Mucosa of descending colon (tissue), 3 donors: ENCODE results near the gene PPM1N. TPM values are rescaled to one million over a fixed set of nuclear protein-coding genes. Genes with fewer than 3 reads are reported as not detected.
"Not testable (repeated sequence)": the region's sequence is repeated elsewhere in the genome, so short reads cannot be mapped to it uniquely, and the experiment has no call there.

ENCODE experiments used
- ATAC-seq: fragments of 200-7000 bp; cut with Tn5 transposase; one replicate; pipeline ENCODE4 v1.9.1; 2020; ENCODE audit warnings: mild to moderate bottlenecking, moderate library complexity
- DNase-seq, 3 donors: peaks; one replicate each; pipeline ENCODE4 v3.0.0-alpha.2; 2020
- H3K36me3 ChIP-seq: fragments of 200-600 bp; one replicate; pipeline ENCODE4 v1.8.0; 2021; ENCODE audit warnings: low read depth, mild to moderate bottlenecking
- H3K4me1 ChIP-seq: fragments of 200-600 bp; one replicate; pipeline ENCODE4 v1.8.0; 2021; ENCODE audit warnings: low read depth, mild to moderate bottlenecking
- H3K4me3 ChIP-seq: fragments of 200-600 bp; one replicate; pipeline ENCODE4 v1.8.0; 2021; ENCODE audit warnings: mild to moderate bottlenecking
- H3K9me3 ChIP-seq: fragments of 200-600 bp; one replicate; pipeline ENCODE4 v1.8.0; 2021; ENCODE audit warnings: mild to moderate bottlenecking
- CTCF ChIP-seq: fragments of 200-600 bp; IDR thresholded peaks from one replicate; pipeline ENCODE4 v1.8.0; 2022; ENCODE audit warnings: antibody characterized with exemption, mild to moderate bottlenecking
- intact Hi-C, 2 donors: fragments of 100-400 bp; cut with DNase I in 1 of 2; cut with micrococcal nuclease in 1 of 2; formaldehyde crosslinking; loops; one replicate each; pipeline versions ENCODE4 v1.11.0 to v1.11.1; 2022; cut with DNase I, micrococcal nuclease
- total RNA-seq, 3 donors: library from RNA; stranded (reverse); fragmentation: NEBNext Ultra II Directional in 2 of 3; extraction: Animal tissue kit (Norgen Biotek cat#: 25700) in 2 of 3; gene quantifications; one replicate each; pipeline versions ENCODE4 v1.2.1 to v1.2.4, GENCODE V29; 2021 to 2023
- donor health status: DM: no; HTN: no; CAD: no; lungs with moderate emphysema.
- donor health status: DM: no; HTN: no; CAD: no.
- donor health status: DM: no; HTN: yes; CAD: no.

Gene PPM1N
- total RNA-seq, 3 donors from 2014 or later, result 0.43 to 1.3 (median 0.87) TPM

- H3K9me3 ChIP-seq, result no peaks in the 10 kb centered on the region
- peak; percentile 78 for ATAC-seq
- H3K4me1 ChIP-seq, result peaks cover 37% of the 10 kb centered on the region
- peak within 1 kb of the TSS; percentile 88 for H3K4me3 ChIP-seq
- no peaks in the 10 kb centered on the region for H3K36me3 ChIP-seq
- no peak for TF ChIP-seq CTCF
- intact Hi-C loops, result no loop called here
- DNase-seq, result peak; percentile 95 to 97 (median 95)
These were observed 9.0 kb downstream of the PPM1N start, which contains the start of gene VASP for GRCh38 chr19:45506989-45507871. Gene VASP (plus strand): TSS chr19:45507479. CDS start chr19:45507772, 293 bp downstream.

GRCh38 chr19:45507872-45508416, 9.7 kb downstream of the PPM1N start:
- Histone ChIP-seq H3K36me3 (no peaks in the 10 kb centered on the region), H3K9me3 (no peaks in the 10 kb centered on the region), H3K4me3 (peak overlapping the region; percentile 88), H3K4me1 (peaks cover 44% of the 10 kb centered on the region)
- intact Hi-C loops, result loop anchor here in 1 of 2 donors (2.0 kb wide), 1 partner anchor 15 kb away; no protein-coding TSS in a partner anchor
- ATAC-seq (no peak), DNase-seq (no peak)
- no peak for TF ChIP-seq CTCF

- ATAC-seq (peak; percentile 32), DNase-seq (peak; percentile 78 to 88 (median 83))
- intact Hi-C loops, result loop anchor here in 1 of 2 donors (2.0 kb wide), 1 partner anchor 14 kb away; no protein-coding TSS in a partner anchor
- Histone ChIP-seq H3K9me3 (no peaks in the 10 kb centered on the region), H3K4me1 (peaks cover 48% of the 10 kb centered on the region), H3K4me3 (peak overlapping the region; percentile 88), H3K36me3 (no peaks in the 10 kb centered on the region)
- TF ChIP-seq CTCF, result no peak
These were observed 10.2 kb downstream of the PPM1N start for GRCh38 chr19:45508417-45508860.

GRCh38 chr19:45508861-45509691, 10.8 kb downstream of the PPM1N start:
- H3K4me1 ChIP-seq, result peaks cover 54% of the 10 kb centered on the region
- TF ChIP-seq CTCF, result no peak
- H3K4me3 ChIP-seq, result peak overlapping the region; percentile 88
- H3K9me3 ChIP-seq, result no peaks in the 10 kb centered on the region
- H3K36me3 ChIP-seq, result no peaks in the 10 kb centered on the region
- peak; percentile 79 to 90 (median 88) for DNase-seq
- peak; percentile 32 for ATAC-seq
- intact Hi-C loops, result loop anchor here in 1 of 2 donors (2.0 kb wide), 1 partner anchor 14 kb away; no protein-coding TSS in a partner anchor

GRCh38 chr19:45509692-45510015, 11.4 kb downstream of the PPM1N start:
- DNase-seq (no peak), ATAC-seq (no peak)
- no peaks in the 10 kb centered on the region for H3K9me3 ChIP-seq
- no peak for TF ChIP-seq CTCF
- peaks cover 60% of the 10 kb centered on the region for H3K4me1 ChIP-seq
- H3K36me3 ChIP-seq, result no peaks in the 10 kb centered on the region
- no peak overlapping the region for H3K4me3 ChIP-seq
- intact Hi-C loops, result loop anchor here in 1 of 2 donors (2.0 kb wide), 1 partner anchor 13 kb away; no protein-coding TSS in a partner anchor

GRCh38 chr19:45510352-45510751, 12.1 kb downstream of the PPM1N start:
- H3K4me3 ChIP-seq, ATAC-seq, intact Hi-C loops, H3K36me3 ChIP-seq, H3K9me3 ChIP-seq: not testable (repeated sequence)
- peaks cover 67% of the 10 kb centered on the region for H3K4me1 ChIP-seq
- peak in 2 of 3 donors; percentile 0 to 32 for DNase-seq
